ENCODE measurements around the gene DDX19B.
"Not testable (repeated sequence)": the region's sequence is repeated elsewhere in the genome, so short reads cannot be mapped to it uniquely, and the experiment has no call there.

DDX19B gene

DNA sequence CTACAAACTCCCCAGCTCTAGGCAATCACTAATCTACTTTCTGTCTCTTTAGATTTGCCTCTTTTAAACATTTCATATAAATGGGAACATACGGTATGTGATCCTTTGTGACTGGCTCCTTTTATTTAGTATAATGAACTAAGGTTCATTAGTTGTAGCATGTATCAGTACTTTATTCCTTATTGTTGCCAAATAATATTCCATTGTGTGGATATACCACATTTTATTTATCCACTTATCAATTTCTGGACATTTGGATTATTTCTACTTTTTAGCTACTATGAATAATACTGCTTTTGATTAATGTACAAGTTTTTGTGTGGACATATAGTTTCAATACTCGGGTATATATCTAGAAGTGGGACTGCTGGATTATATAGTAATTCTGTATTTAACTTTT is 7.9 kb downstream of the DDX19B start:
- Mint-ChIP-seq H3K4me1 (peaks cover 16% of the 10 kb centered on the region), H3K27ac (no peak overlapping the region), H3K9me3 (no peaks in the 10 kb centered on the region), H3K4me3 (no peak overlapping the region), H3K36me3 (peaks cover 44% of the 10 kb centered on the region)
- DNase-seq (ENCODE audit: low spot score in 2 of 2) (no peak), ATAC-seq (no peak)

- ATAC-seq; H3K9me3 Mint-ChIP-seq; DNase-seq (ENCODE audit: low spot score in 2 of 2); H3K4me3 Mint-ChIP-seq; H3K27ac Mint-ChIP-seq: not testable (repeated sequence)
- Mint-ChIP-seq H3K36me3 (peaks cover 41% of the 10 kb centered on the region), H3K4me1 (peaks cover 13% of the 10 kb centered on the region)
Measured at GRCh38 chr16:70307726-70308125, 8.7 kb downstream of the DDX19B start.

GRCh38 chr16:70320121-70320520 is 21.1 kb downstream of the DDX19B start:
- H3K9me3 Mint-ChIP-seq = no peaks in the 10 kb centered on the region
- H3K36me3 Mint-ChIP-seq = peaks cover 100% of the 10 kb centered on the region
- H3K4me1 Mint-ChIP-seq = peaks cover 6% of the 10 kb centered on the region
- H3K27ac Mint-ChIP-seq = no peak overlapping the region
- no peak overlapping the region for H3K4me3 Mint-ChIP-seq
- no peak for DNase-seq (ENCODE audit: low spot score in 2 of 2)
- no peak for ATAC-seq

DNA sequence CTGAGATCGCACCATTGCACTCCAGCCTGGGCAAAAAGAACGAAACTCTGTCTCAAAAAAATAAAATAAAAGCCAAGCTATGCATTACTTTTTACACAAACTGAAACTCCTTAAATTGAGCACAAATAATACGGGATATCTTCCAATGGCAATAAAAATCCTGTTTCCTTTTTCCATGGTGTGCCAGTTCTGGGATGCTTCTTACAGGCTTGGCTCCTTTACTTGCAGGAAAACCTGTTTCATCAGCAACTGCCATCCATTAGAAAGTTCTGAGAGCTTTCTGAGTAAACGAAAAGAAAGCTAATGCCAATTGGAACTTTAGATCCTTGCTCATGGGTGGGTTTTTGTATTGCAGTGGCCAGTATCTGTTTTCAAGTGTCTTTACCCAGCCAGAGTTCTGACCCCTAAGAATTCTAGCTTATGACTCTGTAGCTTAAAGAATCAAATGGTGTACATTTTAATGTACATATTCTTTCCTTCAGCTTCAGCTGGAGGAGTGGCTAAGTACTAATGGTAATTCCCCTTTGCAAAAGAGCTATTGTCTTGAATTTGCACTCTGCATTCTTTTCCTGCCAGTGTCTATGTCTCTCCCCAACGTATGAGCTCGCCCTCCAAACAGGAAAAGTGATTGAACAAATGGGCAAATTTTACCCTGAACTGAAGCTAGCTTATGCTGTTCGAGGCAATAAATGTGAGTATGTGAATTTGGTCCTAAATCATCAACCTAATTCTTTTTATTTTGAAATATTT is 26.2 kb downstream of the DDX19B start:
- peaks cover 100% of the 10 kb centered on the region for H3K36me3 Mint-ChIP-seq
- H3K4me1 Mint-ChIP-seq = peaks cover 6% of the 10 kb centered on the region
- no peaks in the 10 kb centered on the region for H3K9me3 Mint-ChIP-seq
- no peak overlapping the region for H3K4me3 Mint-ChIP-seq
- no peak overlapping the region for H3K27ac Mint-ChIP-seq
- ATAC-seq (no peak), DNase-seq (ENCODE audit: low spot score in 2 of 2) (no peak)

- Mint-ChIP-seq H3K4me3 (no peak overlapping the region), H3K9me3 (no peaks in the 10 kb centered on the region), H3K36me3 (peaks cover 92% of the 10 kb centered on the region), H3K4me1 (no peaks in the 10 kb centered on the region), H3K27ac (no peak overlapping the region)
- ATAC-seq (no peak), DNase-seq (ENCODE audit: low spot score in 2 of 2) (no peak)
Measured at GRCh38 chr16:70331091-70331490, 32.1 kb downstream of the DDX19B start.

DNA sequence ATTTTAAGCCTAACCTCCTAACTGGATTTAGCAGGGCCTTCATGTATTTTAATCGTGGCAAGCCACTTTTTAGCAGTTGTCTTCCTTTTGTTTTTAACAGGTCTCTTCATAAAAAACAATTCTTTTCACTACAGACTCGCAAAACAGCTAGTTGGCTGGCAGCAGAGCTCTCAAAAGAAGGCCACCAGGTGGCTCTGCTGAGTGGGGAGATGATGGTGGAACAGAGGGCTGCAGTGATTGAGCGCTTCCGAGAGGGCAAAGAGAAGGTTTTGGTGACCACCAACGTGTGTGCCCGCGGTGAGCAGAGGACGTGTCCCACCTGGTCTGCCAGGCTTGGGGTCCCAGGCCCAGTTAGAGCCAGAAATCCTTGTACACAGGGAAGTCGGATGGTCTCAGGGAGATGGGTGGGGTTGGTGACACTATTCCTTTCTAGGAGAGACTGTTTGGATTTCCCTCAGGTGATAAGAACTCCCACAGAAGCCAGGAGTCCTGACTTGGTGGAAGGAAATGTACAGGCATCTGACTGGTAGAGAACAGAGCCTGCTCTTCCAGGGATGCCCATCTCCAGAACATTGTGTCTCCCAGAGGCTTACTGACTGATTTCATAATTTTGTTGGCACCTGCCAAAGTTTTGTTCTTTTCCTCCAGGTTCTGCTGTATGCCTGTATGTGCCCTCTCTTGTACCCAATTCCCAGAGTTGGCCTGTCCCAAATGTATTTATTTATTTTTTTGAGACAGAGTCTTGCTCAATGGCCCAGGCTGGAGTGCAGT is 32.8 kb downstream of the DDX19B start:
- H3K4me3 Mint-ChIP-seq = no peak overlapping the region
- H3K4me1 Mint-ChIP-seq = no peaks in the 10 kb centered on the region
- ATAC-seq (peak; percentile 45), DNase-seq (ENCODE audit: low spot score in 2 of 2) (no peak)
- no peaks in the 10 kb centered on the region for H3K9me3 Mint-ChIP-seq
- peaks cover 92% of the 10 kb centered on the region for H3K36me3 Mint-ChIP-seq
- no peak overlapping the region for H3K27ac Mint-ChIP-seq

GRCh38 chr16:70332728-70333127 is 33.7 kb downstream of the DDX19B start:
- H3K27ac Mint-ChIP-seq; ATAC-seq; H3K4me3 Mint-ChIP-seq; H3K9me3 Mint-ChIP-seq; H3K4me1 Mint-ChIP-seq; DNase-seq (ENCODE audit: low spot score in 2 of 2): not testable (repeated sequence)
- H3K36me3 Mint-ChIP-seq = peaks cover 87% of the 10 kb centered on the region

DNA sequence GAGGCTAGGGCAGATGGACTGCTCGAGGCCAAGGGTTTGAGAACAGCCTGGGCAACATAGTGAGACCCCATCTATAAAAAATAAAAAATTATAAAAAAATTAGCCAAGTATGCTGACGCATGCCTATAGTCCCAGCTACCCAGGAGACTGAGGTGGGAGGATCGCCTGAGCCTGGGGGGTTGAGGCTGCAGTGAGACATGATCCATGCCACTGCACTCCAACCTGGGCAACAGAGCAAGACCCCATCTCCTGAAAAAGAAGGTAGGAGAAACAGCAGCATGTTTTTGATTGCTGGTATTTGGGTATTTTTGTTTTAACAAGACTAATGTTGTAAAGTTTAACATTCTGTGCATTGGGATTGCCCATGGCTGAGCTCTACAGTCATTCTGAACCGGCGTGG is 38.8 kb downstream of the DDX19B start:
- no peaks in the 10 kb centered on the region for H3K9me3 Mint-ChIP-seq
- DNase-seq (ENCODE audit: low spot score in 2 of 2) (no peak), ATAC-seq (no peak)
- no peak overlapping the region for H3K4me3 Mint-ChIP-seq
- H3K36me3 Mint-ChIP-seq = peaks cover 45% of the 10 kb centered on the region
- H3K4me1 Mint-ChIP-seq = no peaks in the 10 kb centered on the region
- no peak overlapping the region for H3K27ac Mint-ChIP-seq

DNA sequence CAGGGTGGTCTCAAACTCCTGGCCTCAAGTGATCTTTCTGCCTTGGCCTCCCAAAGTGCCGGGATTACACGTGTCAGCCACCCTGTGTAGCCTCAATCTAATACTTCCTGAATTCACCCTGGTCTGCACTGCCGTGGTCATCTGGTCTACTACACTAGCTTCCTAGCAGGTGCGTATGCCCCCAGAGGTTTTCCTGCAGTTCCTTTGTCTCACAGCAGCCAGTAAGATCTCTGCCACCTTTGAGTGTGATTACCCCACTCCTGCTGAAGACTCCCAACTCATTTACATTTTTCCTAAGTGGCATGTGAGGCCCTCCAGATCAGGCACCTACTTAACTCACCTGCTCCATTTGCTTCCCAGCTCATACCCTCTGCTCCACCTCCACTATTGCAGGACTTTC is 42.6 kb downstream of the DDX19B start:
- DNase-seq (ENCODE audit: low spot score in 2 of 2) = no peak
- H3K36me3 Mint-ChIP-seq = peaks cover 21% of the 10 kb centered on the region
- ATAC-seq = no peak
- no peaks in the 10 kb centered on the region for H3K9me3 Mint-ChIP-seq
- H3K27ac Mint-ChIP-seq = peak overlapping the region; percentile 3
- no peak overlapping the region for H3K4me3 Mint-ChIP-seq
- H3K4me1 Mint-ChIP-seq = peaks cover 5% of the 10 kb centered on the region

DNA sequence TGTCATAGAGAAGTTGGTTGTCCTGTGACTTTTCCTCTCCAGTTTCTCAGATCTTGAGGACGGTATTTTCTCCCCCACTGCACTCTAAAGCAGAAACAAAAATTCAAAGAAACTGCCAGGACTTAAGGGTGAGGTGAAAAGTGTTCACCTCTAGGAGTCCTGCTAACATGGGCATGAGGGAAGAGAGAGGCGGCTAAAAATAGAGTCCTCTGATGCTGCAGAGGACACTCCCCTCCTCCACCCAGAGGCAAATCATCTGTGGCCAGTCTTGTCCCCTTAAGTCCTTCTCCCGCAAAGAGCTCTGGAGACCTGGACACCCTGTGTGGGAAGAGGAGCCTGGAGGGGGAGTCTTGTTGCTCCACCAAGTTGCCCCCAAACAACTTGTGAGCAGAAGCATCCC is 43.0 kb downstream of the DDX19B start:
- Mint-ChIP-seq H3K9me3 (no peaks in the 10 kb centered on the region), H3K36me3 (peaks cover 21% of the 10 kb centered on the region), H3K4me1 (peaks cover 5% of the 10 kb centered on the region), H3K4me3 (no peak overlapping the region), H3K27ac (peak overlapping the region; percentile 3)
- no peak for DNase-seq (ENCODE audit: low spot score in 2 of 2)
- ATAC-seq = no peak

- Mint-ChIP-seq H3K9me3 (no peaks in the 10 kb centered on the region), H3K36me3 (peaks cover 39% of the 10 kb centered on the region), H3K4me3 (peak overlapping the region; percentile 88), H3K27ac (peak overlapping the region; percentile 96), H3K4me1 (peaks cover 18% of the 10 kb centered on the region)
- DNase-seq (ENCODE audit: low spot score in 2 of 2) (no peak), ATAC-seq (no peak)
Measured at GRCh38 chr16:70345840-70346239, 46.9 kb downstream of the DDX19B start.

- H3K9me3 Mint-ChIP-seq = no peaks in the 10 kb centered on the region
- peaks cover 18% of the 10 kb centered on the region for H3K4me1 Mint-ChIP-seq
- DNase-seq (ENCODE audit: low spot score in 2 of 2) (no peak), ATAC-seq (no peak)
- H3K36me3 Mint-ChIP-seq = peaks cover 71% of the 10 kb centered on the region
- H3K4me3 Mint-ChIP-seq = no peak overlapping the region
- H3K27ac Mint-ChIP-seq = no peak overlapping the region
Measured at GRCh38 chr16:70348991-70349390, 50.0 kb downstream of the DDX19B start.

DNA sequence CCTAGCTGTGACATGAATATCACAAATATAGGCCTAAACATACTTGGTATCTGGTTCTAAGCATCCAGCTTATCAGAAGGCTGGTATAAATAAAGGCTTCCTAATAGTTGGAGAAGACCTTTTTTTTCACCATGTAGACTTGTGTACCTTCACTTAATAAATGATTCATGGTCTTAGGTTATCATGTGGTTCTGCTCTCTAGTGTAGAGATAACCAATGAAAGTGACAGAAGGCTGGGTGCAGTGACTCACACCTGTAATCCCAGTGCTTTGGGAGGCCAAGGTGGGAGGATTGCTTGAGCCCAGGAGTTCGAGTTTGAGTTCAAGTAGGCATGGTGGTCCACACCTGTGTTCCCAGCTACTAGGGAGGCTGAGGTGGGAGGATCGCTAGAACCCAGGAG is 50.8 kb downstream of the DDX19B start:
- Mint-ChIP-seq H3K4me1 (peaks cover 18% of the 10 kb centered on the region), H3K4me3 (no peak overlapping the region), H3K9me3 (no peaks in the 10 kb centered on the region), H3K27ac (peak overlapping the region; percentile 45), H3K36me3 (peaks cover 79% of the 10 kb centered on the region)
- DNase-seq (ENCODE audit: low spot score in 2 of 2) (no peak), ATAC-seq (peak; percentile 31)

DNA sequence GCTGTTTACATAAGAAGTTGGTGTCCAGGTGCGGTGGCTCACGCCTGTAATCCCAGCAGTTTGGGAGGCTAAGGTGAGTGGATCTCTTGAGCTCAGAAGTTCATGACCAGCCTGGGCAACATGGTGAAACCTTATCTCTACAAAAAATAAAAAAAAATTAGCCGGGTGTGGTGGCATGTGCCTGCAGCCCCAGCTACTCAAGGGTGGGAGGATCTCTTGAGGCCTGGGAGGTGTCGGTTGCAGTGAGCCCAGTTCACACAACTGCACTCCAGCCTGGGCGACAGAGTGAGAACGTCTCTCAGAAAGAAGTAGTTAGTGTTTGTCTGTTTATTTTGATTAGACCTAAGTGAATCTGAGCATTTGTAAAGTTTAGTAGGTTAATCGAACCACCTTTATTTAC is 60.6 kb downstream of the DDX19B start:
- peaks cover 100% of the 10 kb centered on the region for H3K36me3 Mint-ChIP-seq
- H3K4me1 Mint-ChIP-seq = no peaks in the 10 kb centered on the region
- no peak overlapping the region for H3K4me3 Mint-ChIP-seq
- DNase-seq (ENCODE audit: low spot score in 2 of 2) = no peak
- no peaks in the 10 kb centered on the region for H3K9me3 Mint-ChIP-seq
- H3K27ac Mint-ChIP-seq = no peak overlapping the region
- ATAC-seq = no peak

GRCh38 chr16:70364399-70364798 is 65.4 kb downstream of the DDX19B start:
- no peak for DNase-seq (ENCODE audit: low spot score in 2 of 2)
- Mint-ChIP-seq H3K4me3 (no peak overlapping the region), H3K9me3 (no peaks in the 10 kb centered on the region), H3K4me1 (no peaks in the 10 kb centered on the region), H3K27ac (no peak overlapping the region), H3K36me3 (peaks cover 100% of the 10 kb centered on the region)
- peak; percentile 39 for ATAC-seq

DNA sequence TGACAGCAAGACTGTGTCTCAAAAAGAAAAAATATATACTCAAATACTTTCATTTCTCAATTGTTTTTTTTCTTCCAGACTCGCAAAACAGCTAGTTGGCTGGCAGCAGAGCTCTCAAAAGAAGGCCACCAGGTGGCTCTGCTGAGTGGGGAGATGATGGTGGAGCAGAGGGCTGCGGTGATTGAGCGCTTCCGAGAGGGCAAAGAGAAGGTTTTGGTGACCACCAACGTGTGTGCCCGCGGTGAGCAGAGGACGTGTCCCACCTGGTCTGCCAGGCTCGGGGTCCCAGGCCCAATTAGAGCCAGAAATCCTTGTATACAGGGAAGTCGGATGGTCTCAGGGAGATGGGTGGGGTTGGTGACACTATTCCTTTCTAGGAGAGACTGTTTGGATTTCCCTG is 71.2 kb downstream of the DDX19B start:
- peaks cover 100% of the 10 kb centered on the region for H3K36me3 Mint-ChIP-seq
- not testable (repeated sequence) for H3K4me3 Mint-ChIP-seq, H3K9me3 Mint-ChIP-seq, H3K4me1 Mint-ChIP-seq, H3K27ac Mint-ChIP-seq
- DNase-seq (ENCODE audit: low spot score in 2 of 2) (peak in 1 of 2 donors; percentile 62), ATAC-seq (peak; percentile 74)

Measured in stimulated activated effector memory CD8-positive, alpha-beta T cell treated with anti-CD3 and anti-CD28 coated beads, Interleukin-12 subunit alpha, Interleukin-12 subunit beta, amount 100 ng/mL, for 72 hours (primary cell).